ENCODE data around the gene LRRC70.

- TF ChIP-seq CTCF (IDR thresholded peaks at IDR 0.05) (no peak), POLR2A (IDR thresholded peaks at IDR 0.05) (no peak)
Measured at GRCh38 chr5:62577488-62577887, 1.1 kb upstream of the LRRC70 start.

Measured in esophagus squamous epithelium (tissue), 4 donors.